Measurements from ENCODE around the gene GORAB. TPM values are rescaled to one million over a fixed set of nuclear protein-coding genes. Genes with fewer than 3 reads are reported as not detected.

The GORAB gene
- total RNA-seq, 6 donors from 2014 or later, result 8.4 to 32.5 (median 11.7) TPM

DNA sequence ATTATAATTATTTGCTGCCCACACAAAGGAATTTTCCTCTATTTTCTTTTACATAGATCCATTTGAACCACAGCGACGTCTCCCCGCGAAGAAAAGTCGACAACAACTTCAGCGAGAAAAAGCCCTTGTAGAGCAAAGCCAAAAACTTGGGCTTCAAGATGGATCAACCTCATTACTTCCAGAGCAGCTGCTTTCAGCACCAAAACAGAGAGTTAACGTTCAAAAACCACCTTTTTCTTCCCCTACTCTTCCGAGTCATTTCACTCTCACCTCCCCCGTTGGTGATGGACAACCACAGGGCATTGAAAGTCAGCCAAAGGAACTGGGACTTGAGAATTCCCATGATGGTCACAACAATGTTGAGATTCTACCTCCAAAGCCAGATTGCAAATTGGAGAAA is 7.2 kb downstream of the GORAB start:
- DNase-seq (no peak), ATAC-seq (ENCODE audit: low FRiP score in 2 of 2) (no peak)
- Histone ChIP-seq H3K27ac (peak overlapping the region in 1 of 4 donors; percentile 2), H3K9me3 (no peaks in the 10 kb centered on the region), H3K27me3 (no peaks in the 10 kb centered on the region), H3K4me3 (no peak overlapping the region), H3K36me3 (peaks cover 0 to 50% (median 18%) of the 10 kb centered on the region in 4 donors), H3K4me1 (peaks cover 13 to 26% (median 18%) of the 10 kb centered on the region in 4 donors)
- TF ChIP-seq, protein P1, sequence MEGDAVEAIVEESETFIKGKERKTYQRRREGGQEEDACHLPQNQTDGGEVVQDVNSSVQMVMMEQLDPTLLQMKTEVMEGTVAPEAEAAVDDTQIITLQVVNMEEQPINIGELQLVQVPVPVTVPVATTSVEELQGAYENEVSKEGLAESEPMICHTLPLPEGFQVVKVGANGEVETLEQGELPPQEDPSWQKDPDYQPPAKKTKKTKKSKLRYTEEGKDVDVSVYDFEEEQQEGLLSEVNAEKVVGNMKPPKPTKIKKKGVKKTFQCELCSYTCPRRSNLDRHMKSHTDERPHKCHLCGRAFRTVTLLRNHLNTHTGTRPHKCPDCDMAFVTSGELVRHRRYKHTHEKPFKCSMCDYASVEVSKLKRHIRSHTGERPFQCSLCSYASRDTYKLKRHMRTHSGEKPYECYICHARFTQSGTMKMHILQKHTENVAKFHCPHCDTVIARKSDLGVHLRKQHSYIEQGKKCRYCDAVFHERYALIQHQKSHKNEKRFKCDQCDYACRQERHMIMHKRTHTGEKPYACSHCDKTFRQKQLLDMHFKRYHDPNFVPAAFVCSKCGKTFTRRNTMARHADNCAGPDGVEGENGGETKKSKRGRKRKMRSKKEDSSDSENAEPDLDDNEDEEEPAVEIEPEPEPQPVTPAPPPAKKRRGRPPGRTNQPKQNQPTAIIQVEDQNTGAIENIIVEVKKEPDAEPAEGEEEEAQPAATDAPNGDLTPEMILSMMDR (IDR thresholded peaks at IDR 0.05), result no peak
- no peak for TF ChIP-seq EP300 (IDR thresholded peaks at IDR 0.05)
- no peak for TF ChIP-seq POLR2A (IDR thresholded peaks at IDR 0.05)
- no peak for TF ChIP-seq POLR2AphosphoS5 (IDR thresholded peaks at IDR 0.05)
- WGBS, 2 donors, result 93 to 96% methylated on average over 9 of the region's 9 CpGs

DNA sequence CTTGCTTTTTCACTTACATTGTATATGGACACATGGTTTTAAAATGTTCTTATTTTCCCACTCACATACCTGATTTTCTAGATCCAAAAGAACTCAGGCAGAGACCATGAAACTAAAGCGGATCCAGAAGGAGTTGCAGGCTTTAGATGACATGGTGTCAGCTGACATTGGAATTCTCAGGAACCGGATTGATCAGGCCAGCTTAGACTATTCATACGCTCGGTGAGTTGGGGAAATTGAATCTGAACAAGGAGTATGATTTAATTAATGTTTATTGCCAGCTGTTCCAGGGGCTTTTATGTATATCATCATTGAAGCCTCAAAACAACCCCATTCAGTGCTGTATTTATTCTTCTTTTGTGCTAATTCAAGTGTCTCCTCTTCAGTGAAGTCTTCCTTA is 12.7 kb downstream of the GORAB start:
- ATAC-seq (ENCODE audit: low FRiP score in 2 of 2) (no peak), DNase-seq (no peak)
- Histone ChIP-seq H3K27ac (no peak overlapping the region), H3K4me1 (no peaks in the 10 kb centered on the region), H3K9me3 (no peaks in the 10 kb centered on the region), H3K4me3 (no peak overlapping the region), H3K36me3 (peaks cover 0 to 98% (median 30%) of the 10 kb centered on the region in 4 donors), H3K27me3 (no peaks in the 10 kb centered on the region)
- TF ChIP-seq, protein P1 (IDR thresholded peaks at IDR 0.05), result no peak
- no peak for TF ChIP-seq POLR2AphosphoS5 (IDR thresholded peaks at IDR 0.05)
- no peak for TF ChIP-seq EP300 (IDR thresholded peaks at IDR 0.05)
- TF ChIP-seq POLR2A (IDR thresholded peaks at IDR 0.05), result no peak
- WGBS, 2 donors, result 97 to 99% methylated on average over 4 of the region's 4 CpGs

DNA sequence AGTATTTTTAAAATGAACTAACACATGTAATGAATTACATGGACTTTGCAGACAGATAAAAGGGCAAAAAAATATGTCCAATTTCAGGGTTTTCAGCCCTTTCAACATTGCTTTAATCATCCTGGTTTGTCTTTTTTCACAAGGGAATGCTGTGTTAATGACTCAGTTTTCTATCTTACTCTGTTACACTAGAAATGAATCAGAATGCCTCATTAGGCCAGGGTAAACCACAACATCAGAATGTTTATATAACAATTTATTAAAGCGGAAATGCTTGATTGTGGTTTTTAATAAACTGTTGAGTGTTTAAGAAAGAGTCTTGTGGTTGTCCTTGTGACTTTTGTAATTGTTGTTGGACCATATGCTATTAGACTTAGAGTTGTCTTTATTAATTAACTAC is 13.5 kb downstream of the GORAB start:
- ATAC-seq (ENCODE audit: low FRiP score in 2 of 2) (peak in 1 of 2 donors; percentile 56), DNase-seq (no peak)
- H3K27me3 ChIP-seq, result no peaks in the 10 kb centered on the region
- no peak overlapping the region for H3K4me3 ChIP-seq
- TF ChIP-seq POLR2A (IDR thresholded peaks at IDR 0.05), result no peak
- no peak overlapping the region for H3K27ac ChIP-seq
- 72 to 74% methylated on average over 1 of the region's 1 CpG for WGBS, 2 donors
- H3K4me1 ChIP-seq, result no peaks in the 10 kb centered on the region
- no peaks in the 10 kb centered on the region for H3K9me3 ChIP-seq
- H3K36me3 ChIP-seq, result peaks cover 0 to 97% (median 29%) of the 10 kb centered on the region in 4 donors

DNA sequence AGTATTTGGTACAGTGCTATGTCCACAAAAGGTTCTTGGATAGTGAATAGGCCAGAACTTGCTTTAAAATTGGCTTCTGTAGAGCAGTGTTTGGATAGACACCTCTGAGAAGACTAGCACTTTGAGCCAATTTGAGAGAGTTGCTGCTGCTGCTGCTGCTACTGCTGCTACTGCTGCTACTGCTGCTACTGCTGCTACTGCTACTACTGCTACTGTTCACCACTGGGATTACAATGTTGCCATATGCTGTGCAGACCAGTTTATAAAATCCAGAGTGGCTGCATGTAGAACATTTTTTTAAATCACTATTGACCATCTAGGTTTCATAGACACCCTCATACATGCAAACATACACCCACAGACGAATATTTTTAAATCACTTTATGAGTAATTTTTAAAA is 15.3 kb downstream of the GORAB start:
- Histone ChIP-seq H3K36me3 (peaks cover 3 to 94% (median 30%) of the 10 kb centered on the region in 4 donors), H3K9me3 (no peaks in the 10 kb centered on the region), H3K27me3 (no peaks in the 10 kb centered on the region), H3K4me1 (no peaks in the 10 kb centered on the region), H3K27ac (no peak overlapping the region), H3K4me3 (no peak overlapping the region)
- no peak for TF ChIP-seq POLR2AphosphoS5 (IDR thresholded peaks at IDR 0.05)
- no peak for TF ChIP-seq EP300 (IDR thresholded peaks at IDR 0.05)
- TF ChIP-seq, protein P1 (IDR thresholded peaks at IDR 0.05), result no peak
- DNase-seq, result no peak
- 95 to 97% methylated on average over 1 of the region's 1 CpG for WGBS, 2 donors
- ATAC-seq (ENCODE audit: low FRiP score in 2 of 2), result no peak

DNA sequence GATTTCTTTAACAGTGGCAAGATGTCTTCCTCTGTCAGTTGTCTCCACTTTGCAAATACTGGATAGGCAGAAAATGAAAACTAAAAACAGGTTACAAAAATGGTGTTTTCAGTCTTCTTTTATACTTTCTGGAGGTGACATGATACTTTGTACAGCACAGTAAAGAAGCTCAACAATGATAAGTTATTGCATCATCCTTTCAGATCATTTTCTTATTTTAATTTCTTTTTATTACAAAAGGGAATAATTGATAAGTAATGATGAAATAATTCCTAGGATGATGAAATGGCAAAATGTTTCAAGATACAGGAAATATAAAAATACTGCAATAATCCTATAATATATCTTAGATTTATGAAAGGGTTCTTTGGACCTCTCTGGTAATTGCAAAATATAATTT is 16.5 kb downstream of the GORAB start:
- Histone ChIP-seq H3K27me3 (no peaks in the 10 kb centered on the region), H3K27ac (no peak overlapping the region), H3K9me3 (no peaks in the 10 kb centered on the region), H3K4me1 (no peaks in the 10 kb centered on the region), H3K4me3 (no peak overlapping the region), H3K36me3 (peaks cover 3 to 93% (median 24%) of the 10 kb centered on the region in 4 donors)
- TF ChIP-seq, protein P1 (IDR thresholded peaks at IDR 0.05), result no peak
- TF ChIP-seq POLR2AphosphoS5 (IDR thresholded peaks at IDR 0.05) (no peak), EP300 (IDR thresholded peaks at IDR 0.05) (no peak), POLR2A (IDR thresholded peaks at IDR 0.05) (no peak)
- ATAC-seq (ENCODE audit: low FRiP score in 2 of 2), result no peak
- DNase-seq, result no peak
